Measurements from ENCODE around the gene CAMK2D.
A peak's percentile ranks its signal among the peaks of the same experiment; 100 is the strongest.

The CAMK2D gene

DNA sequence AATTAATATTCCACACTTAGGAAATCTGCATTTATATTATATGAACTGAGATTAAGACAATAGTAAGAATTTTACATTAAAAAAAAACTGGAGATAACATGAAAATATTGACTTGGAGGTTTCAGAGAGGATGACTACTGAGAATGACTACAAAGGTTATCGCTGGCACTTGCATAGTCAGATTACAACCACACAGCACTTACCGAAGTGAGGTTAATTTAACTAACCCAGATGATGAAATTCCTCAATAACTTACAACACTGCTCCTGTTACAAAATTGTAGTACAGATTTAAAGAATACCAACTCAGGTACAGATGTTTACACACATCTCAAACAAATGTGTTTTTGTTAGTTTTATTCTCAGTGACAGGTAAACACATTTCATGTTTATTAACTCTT lies 283.5 kb downstream of the CAMK2D start:
- no peak for DNase-seq (ENCODE audit: low read depth, low spot score)

DNA sequence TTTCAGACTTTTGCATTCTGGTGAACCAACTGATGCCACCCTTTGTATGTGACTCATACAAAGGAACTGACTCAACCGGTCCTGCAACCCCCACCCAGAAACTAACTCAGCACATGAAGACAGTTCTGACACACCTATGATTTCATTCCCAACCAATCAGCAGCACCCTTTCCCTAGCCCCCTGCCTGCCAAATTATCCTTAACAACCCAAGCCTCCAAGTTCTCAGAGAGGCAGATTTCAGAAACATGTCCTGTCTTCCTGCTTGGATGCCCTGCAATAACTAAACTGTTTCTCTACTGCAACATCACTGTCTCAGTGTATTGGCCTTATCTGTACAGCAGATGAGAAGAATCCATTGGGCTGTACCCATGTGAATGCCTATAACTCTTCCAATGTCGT lies 284.7 kb downstream of the CAMK2D start:
- DNase-seq (ENCODE audit: low read depth, low spot score) = no peak

GRCh38 chr4:113474017-113474416 lies 287.5 kb downstream of the CAMK2D start:
- no peak for DNase-seq (ENCODE audit: low read depth, low spot score)

DNA sequence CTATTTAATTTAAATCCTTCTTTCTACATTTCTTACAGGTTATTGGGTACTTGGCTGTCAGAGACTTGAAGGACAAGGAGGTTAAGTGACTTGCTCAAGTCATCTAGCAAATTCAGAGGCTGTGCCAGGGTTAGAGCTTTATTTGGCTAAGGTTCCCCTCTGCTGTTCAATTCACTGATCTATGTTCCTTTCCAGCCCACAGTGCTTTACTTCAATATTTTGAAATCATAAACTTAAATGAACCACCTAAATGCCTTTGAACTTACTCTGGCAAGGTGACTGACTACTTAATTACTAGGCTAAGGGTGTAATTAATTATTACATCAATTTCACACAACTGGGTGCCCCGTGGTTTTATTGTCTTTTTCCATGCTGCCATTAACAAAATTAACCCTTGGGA lies 288.7 kb downstream of the CAMK2D start:
- no peak for DNase-seq (ENCODE audit: low read depth, low spot score)

DNA sequence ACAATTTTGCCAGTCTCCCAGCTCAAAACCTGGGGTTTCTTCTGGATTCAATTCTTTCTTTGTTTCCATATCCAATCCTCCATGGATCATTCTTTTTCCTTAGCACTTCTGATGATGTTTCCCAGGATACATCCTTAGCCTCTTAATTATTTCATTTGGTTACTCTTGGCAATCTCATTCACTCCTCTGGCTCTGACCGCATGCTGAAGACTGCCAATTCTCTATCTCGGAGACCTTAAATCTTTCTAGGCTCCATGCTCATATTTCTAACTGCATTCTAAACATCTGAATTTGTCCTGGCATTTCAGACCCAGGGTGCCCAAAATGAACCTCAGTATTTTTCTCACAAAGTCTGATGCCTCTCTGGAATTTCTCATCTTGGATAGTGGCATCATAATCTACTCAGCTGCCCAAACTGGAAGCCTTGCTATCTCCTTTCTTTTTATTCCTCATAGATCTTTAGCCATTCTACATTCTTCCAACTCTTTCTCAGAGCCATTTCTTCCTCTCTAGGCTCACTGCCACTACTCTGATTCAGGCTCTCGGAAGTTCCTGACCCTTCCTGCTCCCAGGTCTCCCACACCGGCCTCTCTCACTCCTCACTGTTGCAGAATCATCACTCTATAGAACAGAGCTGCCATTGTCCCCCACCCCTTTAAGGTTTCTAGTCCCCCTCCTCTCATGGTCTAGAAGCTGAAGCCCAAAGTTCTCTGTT lies 290.2 kb downstream of the CAMK2D start:
- DNase-seq (ENCODE audit: low read depth, low spot score) = no peak

GRCh38 chr4:113469926-113470325 lies 291.6 kb downstream of the CAMK2D start:
- no peak for DNase-seq (ENCODE audit: low read depth, low spot score)

GRCh38 chr4:113469023-113469390 lies 292.5 kb downstream of the CAMK2D start:
- DNase-seq (ENCODE audit: low read depth, low spot score) = no peak

DNA sequence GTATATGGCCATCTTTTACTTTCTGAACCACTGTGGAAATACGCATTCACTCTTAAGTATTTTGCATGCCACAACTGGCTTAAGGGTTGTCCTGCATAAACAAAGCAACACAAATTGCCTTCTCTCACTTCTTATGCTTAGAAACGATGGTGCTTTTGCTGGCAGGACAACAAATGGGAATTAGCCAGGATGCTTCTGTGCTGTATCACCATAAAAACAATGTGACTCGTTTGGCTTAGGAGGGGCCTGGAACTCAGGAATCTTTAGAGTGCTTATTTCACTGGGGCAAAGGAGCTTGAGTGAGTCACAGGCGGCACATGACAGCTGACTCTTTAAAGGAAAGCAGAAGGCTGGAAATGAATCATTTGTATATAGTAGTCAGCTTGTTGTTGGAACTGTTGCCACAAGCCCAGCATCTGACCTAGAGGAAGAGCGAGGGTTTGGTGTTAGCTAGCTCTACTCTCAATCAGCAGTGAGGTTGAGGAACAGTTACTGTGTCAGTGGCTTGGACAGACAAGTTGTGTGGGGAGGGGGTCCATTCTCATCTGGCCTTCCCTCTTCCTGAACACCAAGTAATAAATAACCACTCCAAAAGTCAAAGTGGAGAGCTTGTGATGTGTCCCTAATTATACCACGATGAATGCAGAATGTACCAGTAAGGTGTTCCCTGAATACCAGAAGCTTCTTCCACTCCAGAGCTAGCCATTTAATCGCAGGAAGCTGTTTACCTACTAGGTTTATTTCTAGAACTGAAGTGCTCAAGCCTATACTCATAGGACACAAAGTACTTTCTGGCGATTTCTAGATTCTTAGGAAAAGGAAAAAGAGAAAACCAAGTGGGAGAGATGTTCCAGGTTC lies 293.1 kb downstream of the CAMK2D start:
- DNase-seq (ENCODE audit: low read depth, low spot score) = peak; percentile 91

- no peak for DNase-seq (ENCODE audit: low read depth, low spot score)
These were observed 294.0 kb downstream of the CAMK2D start for GRCh38 chr4:113467581-113467980.

DNA sequence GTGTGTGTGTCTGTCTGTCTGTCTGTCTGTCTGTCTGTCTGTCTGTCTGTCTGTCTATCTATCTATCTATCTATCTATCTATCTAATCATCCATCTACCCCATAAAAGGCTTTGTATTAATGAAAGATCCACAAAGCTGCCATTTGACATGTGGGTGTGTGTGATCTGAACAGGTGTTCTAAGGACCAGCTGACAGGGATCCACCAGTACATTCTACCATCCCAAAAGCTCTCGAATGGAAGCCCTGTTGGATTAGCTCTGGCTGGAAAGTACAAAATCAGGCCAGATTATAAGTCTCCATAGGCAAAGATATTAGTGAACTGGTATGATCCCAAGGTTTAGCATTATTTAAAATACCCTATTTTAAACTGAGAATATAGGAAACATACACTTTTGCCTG lies 299.3 kb downstream of the CAMK2D start:
- DNase-seq (ENCODE audit: low read depth, low spot score) = no peak

DNA sequence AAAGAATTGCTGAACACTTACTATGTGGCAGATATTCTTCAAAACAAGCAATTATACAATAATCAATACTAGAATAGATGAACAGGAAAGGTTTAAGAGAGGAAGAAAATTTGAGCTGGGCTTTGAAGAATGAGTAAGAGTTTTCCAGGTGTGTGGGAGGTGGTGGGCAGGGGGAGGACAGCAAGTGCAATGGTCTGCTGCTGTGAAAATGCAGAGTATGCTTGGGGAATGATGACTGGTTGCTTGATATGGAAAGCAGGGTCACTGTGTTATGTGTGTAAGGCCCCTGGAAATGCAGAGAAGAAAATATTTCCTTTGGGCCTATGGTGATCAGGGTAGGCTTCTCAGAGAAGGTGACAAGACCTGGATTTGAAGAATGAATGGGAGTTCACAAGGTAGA lies 300.3 kb downstream of the CAMK2D start:
- DNase-seq (ENCODE audit: low read depth, low spot score) = no peak

GRCh38 chr4:113457886-113458285 lies 303.7 kb downstream of the CAMK2D start:
- no peak for DNase-seq (ENCODE audit: low read depth, low spot score)

DNA sequence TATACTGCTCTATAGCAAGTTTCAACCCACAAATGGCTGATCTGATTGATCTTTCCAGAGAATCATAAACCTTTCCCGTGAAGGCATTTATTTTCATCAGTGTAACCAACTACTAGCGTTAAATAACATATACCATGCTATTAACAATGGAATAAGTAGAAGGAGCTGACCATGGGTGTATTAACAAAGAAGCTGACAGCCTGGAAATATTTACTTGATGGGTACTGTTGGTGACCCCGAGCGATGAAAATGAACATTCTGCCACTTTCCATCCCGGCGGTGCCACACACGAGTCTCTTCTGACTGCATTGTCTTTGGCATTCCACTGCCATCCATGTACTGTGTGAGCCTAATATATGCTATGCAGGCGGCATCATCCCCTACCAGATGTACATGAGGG lies 304.4 kb downstream of the CAMK2D start:
- no peak for DNase-seq (ENCODE audit: low read depth, low spot score)

GRCh38 chr4:113455061-113455460 lies 306.5 kb downstream of the CAMK2D start:
- no peak for DNase-seq (ENCODE audit: low read depth, low spot score)

GRCh38 chr4:113452868-113453620 lies 308.5 kb downstream of the CAMK2D start:
- peak; percentile 72 for DNase-seq (ENCODE audit: low read depth, low spot score)

GRCh38 chr4:113452152-113452551 lies 309.4 kb downstream of the CAMK2D start:
- DNase-seq (ENCODE audit: low read depth, low spot score) = no peak

DNA sequence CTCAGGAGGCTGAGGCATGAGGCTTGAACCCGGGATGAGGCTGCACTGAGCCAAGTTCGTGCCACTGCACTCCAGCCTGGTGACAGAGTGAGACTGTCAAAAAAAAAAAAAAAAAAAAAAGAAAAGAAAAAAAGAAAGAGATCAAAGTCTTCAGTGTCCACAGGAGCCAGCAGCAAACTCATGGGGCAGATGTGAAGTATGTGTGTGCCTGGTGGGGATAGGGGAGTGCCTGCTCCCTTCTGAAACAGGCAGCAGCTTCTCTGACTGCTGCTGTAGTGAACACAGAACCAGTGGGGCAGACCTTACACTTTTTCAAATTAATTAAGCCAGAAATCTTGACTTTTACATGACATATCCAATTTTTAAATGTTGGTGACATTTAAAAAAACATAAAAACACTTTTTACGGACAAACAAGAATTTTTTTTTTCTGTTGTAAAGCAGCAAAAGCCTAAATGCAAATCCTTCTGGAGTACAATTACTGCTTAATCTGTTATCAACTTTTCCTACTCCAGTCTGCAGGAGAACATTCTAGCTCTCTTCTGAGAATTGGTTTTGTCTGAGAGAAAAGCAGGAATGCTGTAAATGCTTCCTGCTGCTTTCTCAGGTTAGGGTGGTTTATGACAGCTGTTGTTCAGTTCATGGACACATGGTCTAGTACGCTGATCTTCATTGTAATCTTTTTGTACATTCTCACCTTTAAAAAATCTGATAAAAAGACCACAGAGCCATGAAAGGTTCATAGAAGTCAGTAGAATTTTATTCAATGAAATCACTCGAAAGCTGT lies 311.1 kb downstream of the CAMK2D start:
- no peak for DNase-seq (ENCODE audit: low read depth, low spot score)

- DNase-seq (ENCODE audit: low read depth, low spot score) = no peak
These were observed 312.0 kb downstream of the CAMK2D start for GRCh38 chr4:113449410-113449974.

DNA sequence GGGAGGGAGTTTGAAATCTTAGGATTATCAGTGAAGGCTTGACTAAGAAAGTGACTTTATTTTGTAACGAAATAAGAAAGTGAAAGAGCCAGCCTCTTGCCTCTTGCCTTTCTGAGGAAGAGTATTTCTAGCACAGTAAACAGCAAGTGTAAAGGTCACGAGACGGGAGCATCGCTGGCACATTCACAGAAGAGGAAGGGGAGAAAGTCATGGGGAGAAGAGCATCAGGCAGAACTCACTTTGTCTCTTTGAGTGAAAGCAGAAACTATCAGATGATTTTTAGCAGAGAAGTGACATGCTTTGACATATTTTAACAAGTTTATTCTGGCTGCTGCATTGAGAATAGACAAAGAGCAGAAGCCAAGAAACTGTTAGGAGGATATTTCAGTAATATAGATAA lies 313.8 kb downstream of the CAMK2D start:
- DNase-seq (ENCODE audit: low read depth, low spot score) = no peak

- no peak for DNase-seq (ENCODE audit: low read depth, low spot score)
These were observed 314.5 kb downstream of the CAMK2D start for GRCh38 chr4:113447061-113447460.

- no peak for DNase-seq (ENCODE audit: low read depth, low spot score)
These were observed 315.5 kb downstream of the CAMK2D start for GRCh38 chr4:113446019-113446418.

Data from ELF-1 (cell line).